ENCODE measurements around the gene CYP2F1. TPM values are rescaled to one million over a fixed set of nuclear protein-coding genes. Genes with fewer than 3 reads are reported as not detected.
A peak's percentile ranks its signal among the peaks of the same experiment; 100 is the strongest.
"Not testable (repeated sequence)": the region's sequence is repeated elsewhere in the genome, so short reads cannot be mapped to it uniquely, and the experiment has no call there.

Gene CYP2F1
- total and polyA plus RNA-seq, 9 of the 15 experiments (the other 6 are each of a cell fraction or from before 2014, with no cell fraction given): 0.03 to 0.77 (median 0.18) TPM; not detected in 1

DNA sequence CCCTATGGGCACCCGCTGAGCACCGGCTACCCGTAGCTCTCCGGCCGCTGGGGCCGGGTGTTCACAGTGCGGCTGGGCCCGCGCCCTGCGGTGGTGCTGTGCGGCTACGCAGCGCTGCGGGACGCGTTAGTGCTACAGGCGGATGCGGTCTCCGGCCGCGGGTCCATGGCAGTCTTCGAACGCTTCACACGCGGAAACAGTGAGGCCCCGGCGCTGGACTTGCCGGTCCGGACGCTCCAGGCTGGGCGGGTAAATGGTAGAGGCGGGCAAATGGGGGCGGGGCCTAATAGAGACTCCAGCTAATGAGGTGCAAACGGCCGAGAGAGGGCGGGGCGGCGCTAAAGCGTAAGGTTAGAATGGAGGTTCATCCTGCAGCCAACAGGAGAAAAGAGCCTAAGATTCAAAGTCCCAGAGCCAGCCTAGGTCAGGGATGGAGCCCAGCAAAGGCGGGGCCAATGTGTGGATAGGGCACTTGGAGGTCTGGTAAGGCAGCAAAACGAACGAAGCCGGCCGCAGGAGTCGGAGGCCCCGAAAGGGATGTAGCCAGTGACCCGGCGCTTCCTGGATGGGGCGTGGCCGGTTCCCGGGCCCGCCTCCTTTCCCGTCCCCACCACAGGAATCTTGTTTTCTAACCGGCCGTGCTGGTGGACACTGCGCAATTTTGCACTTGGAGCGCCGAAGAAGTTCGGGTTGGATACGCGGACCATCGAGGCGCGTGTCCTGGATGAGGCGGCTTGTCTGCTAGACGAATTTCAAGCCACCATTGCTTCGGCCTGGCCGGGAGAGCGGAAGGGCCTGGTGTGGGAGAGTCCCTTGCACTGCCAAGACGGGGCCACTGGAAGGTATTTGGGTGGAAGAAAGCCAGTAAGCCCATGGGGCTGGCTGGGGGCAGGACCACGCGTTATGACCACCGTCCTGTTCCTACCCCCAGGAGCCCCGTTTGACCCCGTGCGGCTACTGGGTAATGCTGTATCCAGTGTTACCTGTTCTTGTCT lies 21.5 kb downstream of the CYP2F1 start:
- H3K36me3 ChIP-seq (ENCODE audit: control insufficient read depth, insufficient read depth, low read length); H3K27ac ChIP-seq (ENCODE audit: extremely low read depth, low read depth, low read length); H3K9me3 ChIP-seq (replicated peaks; ENCODE audit: control insufficient read depth, insufficient read depth, low read depth, low read length); in situ Hi-C loops (cut with MboI); H3K4me3 ChIP-seq; H3K4me2 ChIP-seq (ENCODE audit: insufficient read depth, low read length); H2AFZ ChIP-seq (ENCODE audit: low read depth, low read length); H3K9me1 ChIP-seq (ENCODE audit: control insufficient read depth, insufficient read depth, low read length); POLR2A ChIA-PET; BruUV-seq (replicated peaks); H3K9ac ChIP-seq (ENCODE audit: insufficient read depth in 1 of 2, low read depth in 2 of 2, low read length in 2 of 2); H3K79me2 ChIP-seq (ENCODE audit: control insufficient read depth, insufficient read depth, low read length); H4K20me1 ChIP-seq (replicated peaks; ENCODE audit: control insufficient read depth, insufficient read depth, low read length); intact Hi-C loops (cut with micrococcal nuclease); CTCF ChIA-PET (ENCODE audit: low intra/inter-chr PET ratio): not testable (repeated sequence)
- DNase-seq (ENCODE audit: extremely low read depth in 1 of 4, low spot score in 3 of 4): peak in 2 of 4 experiments; percentile 22 to 23
- WGBS (ENCODE audit: insufficient coverage, low coverage, missing lambda C conversion rate): 56% methylated on average over 15 of the region's 76 CpGs
- TF ChIP-seq RBFOX2 (IDR thresholded peaks at IDR 0.05; ENCODE audit: low read depth, low read length): peak; percentile 30; the same call in 1 of the 2 replicates
- TF ChIP-seq POLR2G (IDR thresholded peaks at IDR 0.05; ENCODE audit: low read depth, low read length): peak; percentile 52
- TF ChIP-seq, protein P1, sequence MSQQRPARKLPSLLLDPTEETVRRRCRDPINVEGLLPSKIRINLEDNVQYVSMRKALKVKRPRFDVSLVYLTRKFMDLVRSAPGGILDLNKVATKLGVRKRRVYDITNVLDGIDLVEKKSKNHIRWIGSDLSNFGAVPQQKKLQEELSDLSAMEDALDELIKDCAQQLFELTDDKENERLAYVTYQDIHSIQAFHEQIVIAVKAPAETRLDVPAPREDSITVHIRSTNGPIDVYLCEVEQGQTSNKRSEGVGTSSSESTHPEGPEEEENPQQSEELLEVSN (IDR thresholded peaks at IDR 0.05; ENCODE audit: borderline replicate concordance in 1 of 2, extremely low read depth in 1 of 2, insufficient read depth in 1 of 2, insufficient read length in 1 of 2, low read depth in 1 of 2, low read length in 1 of 2, poor library complexity in 1 of 2, severe bottlenecking in 1 of 2): peak in 1 of 2 experiments; percentile 27
- peak; percentile 98 for ATAC-seq
- FAIRE-seq: peak; percentile 92
- peaks cover 0 to 14% of the 10 kb centered on the region in 2 experiments; a peak in 2 of 5 replicates for H3K4me1 ChIP-seq (replicated peaks in 1 of 2; ENCODE audit: control insufficient read depth in 2 of 2, insufficient read depth in 2 of 2, low read length in 2 of 2)
- peaks cover 0 to 20% of the 10 kb centered on the region in 2 experiments; a peak in 3 of 5 replicates for H3K27me3 ChIP-seq (ENCODE audit: control insufficient read depth in 2 of 2, insufficient read depth in 2 of 2, low read length in 2 of 2)
